CD4-positive, alpha-beta T cell treated with Interleukin-4 for 1 hour (primary cell): Measurements from ENCODE around the gene TRIM42.

ENCODE experiments used
- DNase-seq, 2 donors: peaks; one replicate each; pipeline ENCODE4 v3.0.0-alpha.2; 2020 to 2022

TRIM42 gene

GRCh38 chr3:140677764-140678163 lies at the start of gene TRIM42:
TRIM42 (plus strand) TSS chr3:140678064; CDS start chr3:140678230, 166 bp downstream.
- no peak for DNase-seq

GRCh38 chr3:140628606-140629005 lies 49.3 kb upstream of the TRIM42 start:
- no peak for DNase-seq

- no peak for DNase-seq
Observed at GRCh38 chr3:140629357-140630137, 48.3 kb upstream of the TRIM42 start.

GRCh38 chr3:140630366-140630765 lies 47.5 kb upstream of the TRIM42 start:
- no peak for DNase-seq

GRCh38 chr3:140630866-140631265 lies 47.0 kb upstream of the TRIM42 start:
- no peak for DNase-seq

GRCh38 chr3:140635276-140635675 lies 42.6 kb upstream of the TRIM42 start:
- no peak for DNase-seq

- DNase-seq = no peak
Observed at GRCh38 chr3:140636406-140637138, 41.3 kb upstream of the TRIM42 start.

GRCh38 chr3:140651287-140651686 lies 26.6 kb upstream of the TRIM42 start:
- no peak for DNase-seq

GRCh38 chr3:140655678-140656077 lies 22.2 kb upstream of the TRIM42 start:
- DNase-seq = no peak

- no peak for DNase-seq
Observed at GRCh38 chr3:140664111-140664510, 13.8 kb upstream of the TRIM42 start.

GRCh38 chr3:140682586-140682985 lies 4.7 kb downstream of the TRIM42 start:
- DNase-seq = no peak

GRCh38 chr3:140686128-140686527 lies 8.3 kb downstream of the TRIM42 start:
- DNase-seq = no peak

GRCh38 chr3:140686948-140687347 lies 9.1 kb downstream of the TRIM42 start:
- no peak for DNase-seq

- no peak for DNase-seq
Observed at GRCh38 chr3:140695361-140696061, 17.6 kb downstream of the TRIM42 start.

- no peak for DNase-seq
Observed at GRCh38 chr3:140699516-140700231, 21.8 kb downstream of the TRIM42 start.

GRCh38 chr3:140702281-140702680 lies 24.4 kb downstream of the TRIM42 start:
- no peak for DNase-seq

GRCh38 chr3:140703496-140703895 lies 25.6 kb downstream of the TRIM42 start:
- no peak for DNase-seq

GRCh38 chr3:140704733-140705132 lies 26.9 kb downstream of the TRIM42 start:
- no peak for DNase-seq

GRCh38 chr3:140705954-140706353 lies 28.1 kb downstream of the TRIM42 start:
- no peak for DNase-seq

- no peak for DNase-seq
Observed at GRCh38 chr3:140706360-140706759, 28.5 kb downstream of the TRIM42 start.

GRCh38 chr3:140708815-140709214 lies 31.0 kb downstream of the TRIM42 start:
- no peak for DNase-seq

GRCh38 chr3:140709751-140710150 lies 31.9 kb downstream of the TRIM42 start:
- no peak for DNase-seq
